ENCODE measurements around the gene NFIA. TPM values are rescaled to one million over a fixed set of nuclear protein-coding genes. Genes with fewer than 3 reads are reported as not detected.

Gene NFIA
- polyA plus RNA-seq, 3 donors, result 1.4 to 5.3 (median 2.4) TPM

GRCh38 chr1:61264825-61265242 is 182.5 kb downstream of the NFIA start:
- no peak overlapping the region for H3K4me3 Mint-ChIP-seq
- no peak for DNase-seq
- 100% methylated on average over 1 of the region's 4 CpGs for WGBS (ENCODE audit: insufficient coverage)
- no peaks in the 10 kb centered on the region for H3K79me2 ChIP-seq (ENCODE audit: insufficient read depth, low read length)
- no peak overlapping the region for H3K4me3 ChIP-seq (replicated peaks in 1 of 3; ENCODE audit: low read depth in 2 of 3, low read length in 3 of 3)
- TF ChIP-seq CTCF (IDR thresholded peaks at IDR 0.05), result no peak
- intact Hi-C loops (cut with micrococcal nuclease), result no loop called here
- no peak overlapping the region for H3K4me2 ChIP-seq (replicated peaks; ENCODE audit: extremely low read depth, low read length, poor library complexity, severe bottlenecking)
- H3K27ac ChIP-seq (ENCODE audit: low read depth in 1 of 2, low read length in 2 of 2), result no peak overlapping the region
- no peak overlapping the region for H2AFZ ChIP-seq (ENCODE audit: insufficient read depth, low read depth, low read length, poor library complexity, severe bottlenecking)
- H3K27me3 Mint-ChIP-seq (ENCODE audit: low read depth in 3 of 3), result no peaks in the 10 kb centered on the region
- H3K9me3 ChIP-seq (replicated peaks in 1 of 2; ENCODE audit: control insufficient read depth in 1 of 2, insufficient read depth in 1 of 2, low read length in 2 of 2), result no peaks in the 10 kb centered on the region
- H3K27ac Mint-ChIP-seq, result no peak overlapping the region
- H3K27me3 ChIP-seq (ENCODE audit: control insufficient read depth in 2 of 2, insufficient read depth in 2 of 2, low read length in 2 of 2), result no peaks in the 10 kb centered on the region
- no peaks in the 10 kb centered on the region for H3K4me1 ChIP-seq (ENCODE audit: control insufficient read depth in 1 of 2, insufficient read depth in 2 of 2, low read length in 2 of 2)
- no peaks in the 10 kb centered on the region for H3K36me3 ChIP-seq (replicated peaks in 1 of 2; ENCODE audit: control insufficient read depth in 1 of 2, insufficient read depth in 2 of 2, low read length in 2 of 2)
- H3K9ac ChIP-seq (ENCODE audit: insufficient read depth, low read length, poor library complexity, severe bottlenecking), result no peak overlapping the region
- no peaks in the 10 kb centered on the region for H3K36me3 Mint-ChIP-seq
- peaks cover 2% of the 10 kb centered on the region for H3K4me1 Mint-ChIP-seq
- no peaks in the 10 kb centered on the region for H4K20me1 ChIP-seq (ENCODE audit: insufficient read depth, low read length)
- peaks cover 0 to 2% (median 0%) of the 10 kb centered on the region in 7 donors for H3K9me3 Mint-ChIP-seq

- no peak overlapping the region for H3K4me2 ChIP-seq (replicated peaks; ENCODE audit: extremely low read depth, low read length, poor library complexity, severe bottlenecking)
- H3K79me2 ChIP-seq (ENCODE audit: insufficient read depth, low read length), result no peaks in the 10 kb centered on the region
- H3K27ac Mint-ChIP-seq, result no peak overlapping the region
- H3K4me1 ChIP-seq (ENCODE audit: control insufficient read depth in 1 of 2, insufficient read depth in 2 of 2, low read length in 2 of 2), result no peaks in the 10 kb centered on the region
- peaks cover 0 to 2% of the 10 kb centered on the region in 2 donors for H3K36me3 Mint-ChIP-seq
- no peaks in the 10 kb centered on the region for H3K27me3 ChIP-seq (ENCODE audit: control insufficient read depth in 2 of 2, insufficient read depth in 2 of 2, low read length in 2 of 2)
- no peak for DNase-seq
- H3K9ac ChIP-seq (ENCODE audit: insufficient read depth, low read length, poor library complexity, severe bottlenecking), result no peak overlapping the region
- H3K4me3 Mint-ChIP-seq, result no peak overlapping the region
- H3K4me3 ChIP-seq (replicated peaks in 1 of 3; ENCODE audit: low read depth in 2 of 3, low read length in 3 of 3), result no peak overlapping the region
- no peak overlapping the region for H2AFZ ChIP-seq (ENCODE audit: insufficient read depth, low read depth, low read length, poor library complexity, severe bottlenecking)
- H3K9me3 Mint-ChIP-seq, result no peaks in the 10 kb centered on the region
- H3K9me3 ChIP-seq (replicated peaks in 1 of 2; ENCODE audit: control insufficient read depth in 1 of 2, insufficient read depth in 1 of 2, low read length in 2 of 2), result no peaks in the 10 kb centered on the region
- no peak for TF ChIP-seq CTCF (IDR thresholded peaks at IDR 0.05)
- WGBS (ENCODE audit: insufficient coverage), result 100% methylated on average over 1 of the region's 3 CpGs
- intact Hi-C loops (cut with micrococcal nuclease), result no loop called here
- H4K20me1 ChIP-seq (ENCODE audit: insufficient read depth, low read length), result no peaks in the 10 kb centered on the region
- H3K4me1 Mint-ChIP-seq, result peaks cover 3% of the 10 kb centered on the region
- no peak overlapping the region for H3K27ac ChIP-seq (ENCODE audit: low read depth in 1 of 2, low read length in 2 of 2)
- H3K27me3 Mint-ChIP-seq (ENCODE audit: low read depth in 3 of 3), result no peaks in the 10 kb centered on the region
- H3K36me3 ChIP-seq (replicated peaks in 1 of 2; ENCODE audit: control insufficient read depth in 1 of 2, insufficient read depth in 2 of 2, low read length in 2 of 2), result no peaks in the 10 kb centered on the region
These were observed 183.3 kb downstream of the NFIA start for GRCh38 chr1:61265665-61266064.
